Breast epithelium (tissue), 4 donors: Measurements from ENCODE around the gene METTL1. TPM values are rescaled to one million over a fixed set of nuclear protein-coding genes. Genes with fewer than 3 reads are reported as not detected.

Experiments
- DNase-seq, 2 donors: peaks; one replicate each; pipeline ENCODE4 v3.0.0-alpha.2; 2019; ENCODE audit warnings: low spot score in 2 of 2
- H3K27ac ChIP-seq, 2 donors: fragments of 200-600 bp; sonication (generic) in 1 of 2; one replicate each; pipeline ENCODE4 v1.5.1; 2016 to 2019; ENCODE audit warnings: mild to moderate bottlenecking in 1 of 2
- H3K27me3 ChIP-seq, 2 donors: fragments of 200-600 bp; sonication (generic) in 1 of 2; one replicate each; pipeline versions ENCODE4 v1.5.1 to v1.6.0; 2017 to 2019; ENCODE audit warnings: control low read depth in 1 of 2, mild to moderate bottlenecking in 1 of 2
- H3K36me3 ChIP-seq: fragments of 200-600 bp; one replicate; pipeline ENCODE4 v1.5.1; 2019
- H3K4me1 ChIP-seq, 2 donors: fragments of 200-600 bp; sonication (generic); one replicate each; pipeline ENCODE4 v1.5.1; 2016 to 2019; ENCODE audit warnings: control low read depth in 1 of 2
- H3K4me3 ChIP-seq, 3 donors: fragments of 200-600 bp; sonication (generic); 1 replicate in 2 of 3; 2 replicates in 1 of 3; pipeline ENCODE4 v1.5.1; 2016 to 2019; ENCODE audit warnings: mild to moderate bottlenecking in 3 of 3, moderate library complexity in 2 of 3
- H3K9me3 ChIP-seq, 2 donors: fragments of 200-600 bp; sonication (generic) in 1 of 2; one replicate each; pipeline ENCODE4 v1.5.1; 2016 to 2019; ENCODE audit warnings: control low read depth in 1 of 2
- CTCF ChIP-seq, 3 donors: fragments of 450-650 bp; IDR thresholded peaks; one replicate each; pipeline ENCODE4 v1.5.1; 2016 to 2017; ENCODE audit warnings: antibody characterized with exemption in 3 of 3, mild to moderate bottlenecking in 3 of 3, moderate library complexity in 3 of 3
- POLR2A ChIP-seq: fragments of 450-650 bp; IDR thresholded peaks from one replicate; pipeline ENCODE4 v1.6.1; 2016; ENCODE audit warnings: antibody characterized with exemption, mild to moderate bottlenecking, moderate library complexity
- POLR2AphosphoS5 ChIP-seq, 3 donors: sonication (generic); formaldehyde crosslinking; IDR thresholded peaks; one replicate each; pipeline ENCODE4 v1.6.1; 2017; ENCODE audit warnings: antibody characterized with exemption in 3 of 3
- intact Hi-C: fragments of 100-400 bp; cut with DNase I; formaldehyde crosslinking; loops from one replicate; pipeline ENCODE4 v1.15.1; 2023; ENCODE audit warnings: low total_unique reads
- total RNA-seq, 3 donors: library from RNA; depleted of rRNA; stranded (reverse); fragments of >200 nt; gene quantifications; one replicate each; pipeline ENCODE4 v1.1.0, GENCODE V29; 2016

The METTL1 gene
- total RNA-seq, 3 donors from 2014 or later, result 4.8 to 12.6 (median 8.2) TPM

GRCh38 chr12:57744777-57745484 lies 27.0 kb downstream of the METTL1 start, which contains the start of gene TSPAN31:
Gene TSPAN31, plus strand, starts transcription at chr12:57745039. Its CDS starts 116 bp downstream, at chr12:57745155.
- Histone ChIP-seq H3K9me3 (no peaks in the 10 kb centered on the region), H3K4me1 (peaks cover 0 to 8% of the 10 kb centered on the region in 2 donors), H3K36me3 (no peaks in the 10 kb centered on the region), H3K27ac (peak within 1 kb of the TSS; percentile 99 to 100), H3K4me3 (peak within 1 kb of the TSS; percentile 86 to 87 (median 87)), H3K27me3 (no peaks in the 10 kb centered on the region)
- TF ChIP-seq POLR2AphosphoS5 (IDR thresholded peaks at IDR 0.05) (peak; percentile 42 to 77 (median 69)), CTCF (IDR thresholded peaks at IDR 0.05) (peak; percentile 13 to 32 (median 23)), POLR2A (no peak)
- intact Hi-C loops, result no loop called here
- DNase-seq, result peak; percentile 98

GRCh38 chr12:57744194-57744776 lies 27.6 kb downstream of the METTL1 start:
- H3K4me3 ChIP-seq, result peak overlapping the region; percentile 86 to 87 (median 87)
- no peaks in the 10 kb centered on the region for H3K9me3 ChIP-seq
- H3K27me3 ChIP-seq, result peaks cover 0 to 3% of the 10 kb centered on the region in 2 donors
- H3K27ac ChIP-seq, result peak overlapping the region; percentile 99 to 100
- H3K4me1 ChIP-seq, result peaks cover 0 to 8% of the 10 kb centered on the region in 2 donors
- TF ChIP-seq CTCF (IDR thresholded peaks at IDR 0.05) (no peak), POLR2AphosphoS5 (IDR thresholded peaks at IDR 0.05) (peak in 2 of 3 donors; percentile 38 to 50), POLR2A (no peak)
- intact Hi-C loops, result no loop called here
- H3K36me3 ChIP-seq, result no peaks in the 10 kb centered on the region
- DNase-seq, result peak; percentile 66 to 77

- intact Hi-C loops, result no loop called here
Observed at GRCh38 chr12:57743769-57744168, 28.1 kb downstream of the METTL1 start.

GRCh38 chr12:57741844-57742738 lies 29.8 kb downstream of the METTL1 start:
- intact Hi-C loops, result no loop called here
- Histone ChIP-seq H3K27ac (no peak overlapping the region), H3K4me3 (peak overlapping the region in 2 of 3 donors; percentile 15 to 40), H3K36me3 (no peaks in the 10 kb centered on the region), H3K4me1 (peaks cover 5 to 13% of the 10 kb centered on the region in 2 donors), H3K27me3 (peaks cover 15 to 24% of the 10 kb centered on the region in 2 donors), H3K9me3 (no peaks in the 10 kb centered on the region)
- no peak for DNase-seq
- TF ChIP-seq CTCF (IDR thresholded peaks at IDR 0.05), result no peak
- TF ChIP-seq POLR2AphosphoS5 (IDR thresholded peaks at IDR 0.05), result no peak
- no peak for TF ChIP-seq POLR2A

More at GRCh38 chr12:57743769-57744168, 28.1 kb downstream of the METTL1 start:
- DNase-seq, result no peak
- TF ChIP-seq POLR2AphosphoS5 (IDR thresholded peaks at IDR 0.05) (no peak), CTCF (IDR thresholded peaks at IDR 0.05) (no peak), POLR2A (no peak)
- Histone ChIP-seq H3K27ac (peak overlapping the region in 1 of 2 donors; percentile 100), H3K4me1 (peaks cover 0 to 8% of the 10 kb centered on the region in 2 donors), H3K4me3 (peak overlapping the region in 1 of 3 donors; percentile 87), H3K36me3 (no peaks in the 10 kb centered on the region), H3K9me3 (no peaks in the 10 kb centered on the region), H3K27me3 (peaks cover 4 to 7% of the 10 kb centered on the region in 2 donors)
